Keratinocyte (primary cell): ENCODE measurements around the gene IL27RA. TPM values are rescaled to one million over a fixed set of nuclear protein-coding genes. Genes with fewer than 3 reads are reported as not detected.

ENCODE experiments used
- DNase-seq: peaks from one replicate; pipeline ENCODE4 v3.0.0-alpha.2; 2011; ENCODE audit warnings: low read depth, missing footprints, low spot score
- FAIRE-seq: peaks from 2 replicates; lab custom pipeline; 2011; peaks lifted over from hg19 to GRCh38; lab: Jason Lieb, UNC
- H2AFZ ChIP-seq: 2 replicates; pipeline ENCODE4 v1.6.0; 2012; ENCODE audit warnings: low read length, control low read depth, inconsistent platforms; ENCODE audit not compliant: control insufficient read depth
- H3K27ac ChIP-seq: 2 replicates; pipeline ENCODE4 v1.5.1; 2011; ENCODE audit warnings: low read length; ENCODE audit not compliant: control insufficient read depth, insufficient read depth
- H3K27me3 ChIP-seq: 3 replicates; pipeline ENCODE4 v1.6.0; 2011; ENCODE audit warnings: low read length; ENCODE audit not compliant: control insufficient read depth, insufficient read depth; ENCODE audit errors: extremely low read depth
- H3K36me3 ChIP-seq, 2 experiments: 2 replicates in 1 of 2; 3 replicates in 1 of 2; pipeline ENCODE4 v1.5.1; 2011; ENCODE audit warnings: low read length in 2 of 2, mild to moderate bottlenecking in 1 of 2; ENCODE audit not compliant: control insufficient read depth in 2 of 2, insufficient read depth in 2 of 2; ENCODE audit errors: extremely low read depth in 1 of 2
- H3K4me1 ChIP-seq: 3 replicates; pipeline ENCODE4 v1.5.1; 2011; ENCODE audit warnings: low read length; ENCODE audit not compliant: control insufficient read depth, insufficient read depth; ENCODE audit errors: extremely low read depth
- H3K4me2 ChIP-seq: 3 replicates; pipeline ENCODE4 v1.6.0; 2011; ENCODE audit warnings: low read depth, low read length; ENCODE audit not compliant: control insufficient read depth, insufficient read depth; ENCODE audit errors: extremely low read depth
- H3K4me3 ChIP-seq, 3 experiments: fragments of 200-600 bp in 1 of 3; sonication (generic) in 1 of 3; 2 replicates in 2 of 3; 3 replicates in 1 of 3; pipeline ENCODE4 v1.5.1; 2011 to 2016; ENCODE audit warnings: low read length in 3 of 3, mild to moderate bottlenecking in 3 of 3, control low read depth in 2 of 3, inconsistent platforms in 1 of 3, low read depth in 1 of 3, mixed read lengths in 1 of 3, mixed run types in 1 of 3, moderate library complexity in 1 of 3; ENCODE audit not compliant: control insufficient read depth in 2 of 3, insufficient read depth in 2 of 3; ENCODE audit errors: extremely low read depth in 1 of 3
- H3K79me2 ChIP-seq: 2 replicates; pipeline ENCODE4 v1.6.0; 2012; ENCODE audit warnings: low read length; ENCODE audit not compliant: control insufficient read depth, insufficient read depth
- H3K9ac ChIP-seq: 3 replicates; pipeline ENCODE4 v1.6.0; 2011; ENCODE audit warnings: low read length; ENCODE audit not compliant: control insufficient read depth, insufficient read depth; ENCODE audit errors: extremely low read depth
- H3K9me1 ChIP-seq: 3 replicates; pipeline ENCODE4 v1.6.0; 2011; ENCODE audit warnings: low read length; ENCODE audit not compliant: control insufficient read depth, insufficient read depth; ENCODE audit errors: extremely low read depth
- H3K9me3 ChIP-seq: 2 replicates; pipeline ENCODE4 v1.5.1; 2012; ENCODE audit warnings: low read depth, low read length; ENCODE audit not compliant: control insufficient read depth
- H4K20me1 ChIP-seq: 3 replicates; pipeline ENCODE4 v1.6.0; 2011; ENCODE audit warnings: low read length; ENCODE audit not compliant: control insufficient read depth, insufficient read depth; ENCODE audit errors: extremely low read depth
- CTCF ChIP-seq, 3 experiments: IDR thresholded peaks in 1 of 3; conservative IDR thresholded peaks in 1 of 3; optimal IDR thresholded peaks in 1 of 3; 2 replicates in 2 of 3; 3 replicates in 1 of 3; pipeline versions ENCODE3 to v1.5.1; 2011; ENCODE audit warnings: low read length in 3 of 3, mild to moderate bottlenecking in 3 of 3, moderate library complexity in 2 of 3, control low read depth in 1 of 3, inconsistent platforms in 1 of 3; ENCODE audit not compliant: insufficient read depth in 2 of 3; ENCODE audit errors: extremely low read depth in 1 of 3
- EZH2 ChIP-seq: IDR thresholded peaks from one replicate; pipeline ENCODE4 v1.6.1; 2012; ENCODE audit warnings: inconsistent platforms, mild to moderate bottlenecking, low read length, moderate library complexity
- dilution Hi-C: fragments of 300-500 bp; cut with MboI; formaldehyde crosslinking; loops from one replicate; pipeline ENCODE4 v1.7.0; 2020; ENCODE audit warnings: low sequenced_read_pairs; ENCODE audit not compliant: extremely low pct_ligation_motif_present
- polyA plus RNA-seq, 5 experiments: library from polyadenylated mRNA; depleted of rRNA in 3 of 5; stranded (reverse) in 3 of 5; stranded (forward) in 1 of 5; unstranded in 1 of 5; fragments of >200 nt; gene quantifications; 1 replicate in 1 of 5; 2 replicates in 3 of 5; 3 replicates in 1 of 5; pipeline versions ENCODE4 v1.2.1 to v1.2.3, GENCODE V29; 2011 to 2012; ENCODE audit warnings: missing spikeins in 2 of 5, low read depth in 1 of 5, low replicate concordance in 1 of 5

IL27RA gene
- polyA plus RNA-seq, 1 donor (not counting 4 experiments of a cell fraction or from before 2014, with no cell fraction given), result 2.2 TPM

GRCh38 chr19:13987101-13987890, 44.3 kb upstream of the IL27RA start:
- dilution Hi-C loops, result no loop called here
- Histone ChIP-seq H3K27ac (no peak overlapping the region), H3K9me1 (no peaks in the 10 kb centered on the region), H3K36me3 (peaks cover 3 to 12% of the 10 kb centered on the region in 2 experiments), H4K20me1 (no peaks in the 10 kb centered on the region), H3K79me2 (no peaks in the 10 kb centered on the region), H3K4me2 (no peak overlapping the region), H3K27me3 (no peaks in the 10 kb centered on the region), H3K4me3 (no peak overlapping the region), H2AFZ (no peak overlapping the region), H3K4me1 (peaks cover 8% of the 10 kb centered on the region), H3K9ac (no peak overlapping the region), H3K9me3 (no peaks in the 10 kb centered on the region)
- DNase-seq, result no peak
- TF ChIP-seq EZH2, result no peak
- no peak for TF ChIP-seq CTCF (optimal IDR thresholded peaks at IDR 0.05 in 1 of 3, IDR thresholded peaks at IDR 0.05 in 1 of 3, conservative IDR thresholded peaks at IDR 0.05 in 1 of 3; ENCODE audit: extremely low read depth in 1 of 3, insufficient read depth in 2 of 3, low read length in 3 of 3)
- no peak for FAIRE-seq

- FAIRE-seq, result no peak
These were observed 42.1 kb upstream of the IL27RA start for GRCh38 chr19:13989487-13989886.

More at GRCh38 chr19:13989487-13989886, 42.1 kb upstream of the IL27RA start:
- no peak overlapping the region for H3K4me3 ChIP-seq
- H3K27me3 ChIP-seq, result no peaks in the 10 kb centered on the region
- H3K27ac ChIP-seq, result no peak overlapping the region
- peaks cover 2 to 11% of the 10 kb centered on the region in 2 experiments for H3K36me3 ChIP-seq
- dilution Hi-C loops, result no loop called here
- peaks cover 8% of the 10 kb centered on the region for H3K4me1 ChIP-seq
- no peak overlapping the region for H2AFZ ChIP-seq
- no peak overlapping the region for H3K9ac ChIP-seq
- no peak overlapping the region for H3K4me2 ChIP-seq
- no peaks in the 10 kb centered on the region for H3K79me2 ChIP-seq
- no peaks in the 10 kb centered on the region for H4K20me1 ChIP-seq
- TF ChIP-seq CTCF (optimal IDR thresholded peaks at IDR 0.05 in 1 of 3, IDR thresholded peaks at IDR 0.05 in 1 of 3, conservative IDR thresholded peaks at IDR 0.05 in 1 of 3; ENCODE audit: extremely low read depth in 1 of 3, insufficient read depth in 2 of 3, low read length in 3 of 3), result no peak
- no peak for TF ChIP-seq EZH2
- DNase-seq, result no peak
- H3K9me3 ChIP-seq, result no peaks in the 10 kb centered on the region
- no peaks in the 10 kb centered on the region for H3K9me1 ChIP-seq
